ENCODE measurements around the gene PIK3CB. TPM values are rescaled to one million over a fixed set of nuclear protein-coding genes. Genes with fewer than 3 reads are reported as not detected.
"Not testable (repeated sequence)": the region's sequence is repeated elsewhere in the genome, so short reads cannot be mapped to it uniquely, and the experiment has no call there.

PIK3CB gene
- total RNA-seq, 1 experiment from 2014 or later, result 73.9 TPM

DNA sequence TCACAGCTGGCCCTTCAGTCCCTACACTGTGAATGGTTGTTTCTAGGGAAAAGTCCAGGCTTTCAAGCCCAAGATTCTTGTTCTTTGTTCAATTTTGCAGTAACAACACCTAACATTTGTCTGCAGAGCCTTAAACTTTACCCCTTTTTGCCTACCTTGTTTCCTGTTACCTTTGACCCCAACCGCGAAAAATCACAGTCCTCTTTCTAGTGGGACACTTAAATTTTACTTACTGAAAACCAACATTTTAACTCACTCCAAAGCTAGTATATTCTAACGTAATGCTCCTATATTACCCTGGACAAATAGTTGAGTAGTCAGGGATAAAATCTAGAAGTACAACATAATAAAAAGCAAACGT, 649 bp upstream of the PIK3CB start:
- H3K27me3 ChIP-seq (ENCODE audit: control insufficient read depth, insufficient read depth, low read length), result no peaks in the 10 kb centered on the region
- no peaks in the 10 kb centered on the region for H3K36me3 ChIP-seq (ENCODE audit: control insufficient read depth, insufficient read depth, low read length)
- peaks cover 18% of the 10 kb centered on the region for H3K4me1 ChIP-seq (ENCODE audit: control insufficient read depth, insufficient read depth, low read length)
- POLR2A ChIA-PET, result interaction anchor here (0.6 to 1.1 kb wide), 2 partner anchors 10 to 322 kb away, joined by 3 read pairs; no protein-coding TSS in a partner anchor
- no peak for ATAC-seq
- no peak for DNase-seq (ENCODE audit: low read depth, low spot score)
- CTCF ChIA-PET, result interaction anchor here (2.1 kb wide), 1 partner anchor 80 kb away, joined by 5 read pairs; no protein-coding TSS in a partner anchor
- BruUV-seq (replicated peaks), result TSS peak; percentile 99
- peak overlapping the region; percentile 100 for H3K27ac ChIP-seq (ENCODE audit: low read length)
- peak overlapping the region; percentile 85 for H3K4me3 ChIP-seq (ENCODE audit: low read depth in 2 of 2, low read length in 2 of 2)
- in situ Hi-C loops (cut with HindIII; ENCODE audit: low pct_unique_long_range_greater_than_20kb, low sequenced_read_pairs), result no loop called here
- TF ChIP-seq, protein P1, sequence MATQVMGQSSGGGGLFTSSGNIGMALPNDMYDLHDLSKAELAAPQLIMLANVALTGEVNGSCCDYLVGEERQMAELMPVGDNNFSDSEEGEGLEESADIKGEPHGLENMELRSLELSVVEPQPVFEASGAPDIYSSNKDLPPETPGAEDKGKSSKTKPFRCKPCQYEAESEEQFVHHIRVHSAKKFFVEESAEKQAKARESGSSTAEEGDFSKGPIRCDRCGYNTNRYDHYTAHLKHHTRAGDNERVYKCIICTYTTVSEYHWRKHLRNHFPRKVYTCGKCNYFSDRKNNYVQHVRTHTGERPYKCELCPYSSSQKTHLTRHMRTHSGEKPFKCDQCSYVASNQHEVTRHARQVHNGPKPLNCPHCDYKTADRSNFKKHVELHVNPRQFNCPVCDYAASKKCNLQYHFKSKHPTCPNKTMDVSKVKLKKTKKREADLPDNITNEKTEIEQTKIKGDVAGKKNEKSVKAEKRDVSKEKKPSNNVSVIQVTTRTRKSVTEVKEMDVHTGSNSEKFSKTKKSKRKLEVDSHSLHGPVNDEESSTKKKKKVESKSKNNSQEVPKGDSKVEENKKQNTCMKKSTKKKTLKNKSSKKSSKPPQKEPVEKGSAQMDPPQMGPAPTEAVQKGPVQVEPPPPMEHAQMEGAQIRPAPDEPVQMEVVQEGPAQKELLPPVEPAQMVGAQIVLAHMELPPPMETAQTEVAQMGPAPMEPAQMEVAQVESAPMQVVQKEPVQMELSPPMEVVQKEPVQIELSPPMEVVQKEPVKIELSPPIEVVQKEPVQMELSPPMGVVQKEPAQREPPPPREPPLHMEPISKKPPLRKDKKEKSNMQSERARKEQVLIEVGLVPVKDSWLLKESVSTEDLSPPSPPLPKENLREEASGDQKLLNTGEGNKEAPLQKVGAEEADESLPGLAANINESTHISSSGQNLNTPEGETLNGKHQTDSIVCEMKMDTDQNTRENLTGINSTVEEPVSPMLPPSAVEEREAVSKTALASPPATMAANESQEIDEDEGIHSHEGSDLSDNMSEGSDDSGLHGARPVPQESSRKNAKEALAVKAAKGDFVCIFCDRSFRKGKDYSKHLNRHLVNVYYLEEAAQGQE (IDR thresholded peaks at IDR 0.05; ENCODE audit: insufficient read depth in 1 of 2, low read depth in 2 of 2, low read length in 1 of 2), result no peak
- TF ChIP-seq TCF7L2 (IDR thresholded peaks at IDR 0.05; ENCODE audit: low read depth, low read length) (no peak), POLR2AphosphoS5 (IDR thresholded peaks at IDR 0.05; ENCODE audit: low read depth, low read length) (no peak), SIN3A (IDR thresholded peaks at IDR 0.05; ENCODE audit: borderline replicate concordance, insufficient read depth, low read depth, low read length) (no peak)
- TF ChIP-seq, protein P2, sequence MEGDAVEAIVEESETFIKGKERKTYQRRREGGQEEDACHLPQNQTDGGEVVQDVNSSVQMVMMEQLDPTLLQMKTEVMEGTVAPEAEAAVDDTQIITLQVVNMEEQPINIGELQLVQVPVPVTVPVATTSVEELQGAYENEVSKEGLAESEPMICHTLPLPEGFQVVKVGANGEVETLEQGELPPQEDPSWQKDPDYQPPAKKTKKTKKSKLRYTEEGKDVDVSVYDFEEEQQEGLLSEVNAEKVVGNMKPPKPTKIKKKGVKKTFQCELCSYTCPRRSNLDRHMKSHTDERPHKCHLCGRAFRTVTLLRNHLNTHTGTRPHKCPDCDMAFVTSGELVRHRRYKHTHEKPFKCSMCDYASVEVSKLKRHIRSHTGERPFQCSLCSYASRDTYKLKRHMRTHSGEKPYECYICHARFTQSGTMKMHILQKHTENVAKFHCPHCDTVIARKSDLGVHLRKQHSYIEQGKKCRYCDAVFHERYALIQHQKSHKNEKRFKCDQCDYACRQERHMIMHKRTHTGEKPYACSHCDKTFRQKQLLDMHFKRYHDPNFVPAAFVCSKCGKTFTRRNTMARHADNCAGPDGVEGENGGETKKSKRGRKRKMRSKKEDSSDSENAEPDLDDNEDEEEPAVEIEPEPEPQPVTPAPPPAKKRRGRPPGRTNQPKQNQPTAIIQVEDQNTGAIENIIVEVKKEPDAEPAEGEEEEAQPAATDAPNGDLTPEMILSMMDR (IDR thresholded peaks at IDR 0.05), result no peak
- H3K9me3 ChIP-seq (ENCODE audit: control insufficient read depth, insufficient read depth, low read depth, low read length), result no peaks in the 10 kb centered on the region
- intact Hi-C loops (cut with micrococcal nuclease; ENCODE audit: unreplicated experiment), result loop anchor here (2.0 kb wide), 1 partner anchor 79 kb away; no protein-coding TSS in a partner anchor

DNA sequence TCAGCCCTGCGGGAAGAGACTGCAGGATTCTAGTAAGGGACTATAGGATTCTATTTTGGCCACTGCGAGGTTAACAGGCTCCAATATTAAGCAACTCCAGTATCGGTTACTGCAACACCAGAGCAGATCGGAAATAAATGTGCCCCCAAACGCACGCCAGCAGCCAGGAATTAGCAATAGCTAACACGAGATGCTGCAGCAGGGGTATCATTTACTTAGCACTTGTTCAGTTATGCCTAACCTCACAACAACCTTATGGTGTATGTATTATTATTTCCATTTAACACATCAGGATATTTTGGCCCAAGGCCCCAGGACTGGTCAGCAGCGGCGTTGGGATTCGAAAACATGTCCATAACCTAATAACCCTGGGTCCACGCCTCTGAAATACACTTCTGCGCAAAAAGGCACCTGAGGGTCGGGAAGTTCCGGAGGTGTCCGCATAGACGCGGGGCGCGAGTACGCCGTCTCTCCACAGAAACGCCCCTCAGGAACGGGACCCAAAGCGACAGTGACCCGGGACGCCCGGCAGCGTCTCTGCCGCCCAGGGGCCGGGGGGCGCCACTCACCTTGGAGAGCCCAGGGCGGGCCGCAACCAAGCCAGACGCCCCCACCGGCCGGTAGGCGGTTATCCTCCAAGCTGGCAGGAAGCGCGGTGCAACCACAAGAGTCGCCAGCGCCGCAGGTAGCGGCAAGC, 681 bp downstream of the PIK3CB start:
- Histone ChIP-seq H3K36me3 (ENCODE audit: control insufficient read depth, insufficient read depth, low read length) (no peaks in the 10 kb centered on the region), H3K4me1 (ENCODE audit: control insufficient read depth, insufficient read depth, low read length) (peaks cover 27% of the 10 kb centered on the region), H3K4me3 (ENCODE audit: low read depth in 2 of 2, low read length in 2 of 2) (peak overlapping the region; percentile 85), H3K9me3 (ENCODE audit: control insufficient read depth, insufficient read depth, low read depth, low read length) (no peaks in the 10 kb centered on the region), H3K27me3 (ENCODE audit: control insufficient read depth, insufficient read depth, low read length) (no peaks in the 10 kb centered on the region), H3K27ac (ENCODE audit: low read length) (peak overlapping the region; percentile 86)
- TF ChIP-seq, protein P2 (IDR thresholded peaks at IDR 0.05), result no peak; the same call in 1 of the 2 replicates
- TF ChIP-seq TCF7L2 (IDR thresholded peaks at IDR 0.05; ENCODE audit: low read depth, low read length), result no peak
- TF ChIP-seq POLR2AphosphoS5 (IDR thresholded peaks at IDR 0.05; ENCODE audit: low read depth, low read length), result no peak; the same call in 1 of the 2 replicates
- TF ChIP-seq, protein P1 (IDR thresholded peaks at IDR 0.05; ENCODE audit: insufficient read depth in 1 of 2, low read depth in 2 of 2, low read length in 1 of 2), result no peak
- no peak; the same call in 1 of the 2 replicates for TF ChIP-seq SIN3A (IDR thresholded peaks at IDR 0.05; ENCODE audit: borderline replicate concordance, insufficient read depth, low read depth, low read length)
- DNase-seq (ENCODE audit: low read depth, low spot score) (no peak), ATAC-seq (peak; percentile 73)
- intact Hi-C loops (cut with micrococcal nuclease; ENCODE audit: unreplicated experiment) (loop anchor here (2.0 kb wide), 1 partner anchor 81 kb away; no protein-coding TSS in a partner anchor), in situ Hi-C loops (cut with HindIII; ENCODE audit: low pct_unique_long_range_greater_than_20kb, low sequenced_read_pairs) (no loop called here)
- no TSS peak for BruUV-seq (replicated peaks)
- POLR2A ChIA-PET, result interaction anchor here (1.1 kb wide), 1 partner anchor 8 kb away, joined by 3 read pairs; no protein-coding TSS in a partner anchor
- CTCF ChIA-PET, result interaction anchor here (1.5 kb wide), 1 partner anchor 82 kb away, joined by 9 read pairs; no protein-coding TSS in a partner anchor

DNA sequence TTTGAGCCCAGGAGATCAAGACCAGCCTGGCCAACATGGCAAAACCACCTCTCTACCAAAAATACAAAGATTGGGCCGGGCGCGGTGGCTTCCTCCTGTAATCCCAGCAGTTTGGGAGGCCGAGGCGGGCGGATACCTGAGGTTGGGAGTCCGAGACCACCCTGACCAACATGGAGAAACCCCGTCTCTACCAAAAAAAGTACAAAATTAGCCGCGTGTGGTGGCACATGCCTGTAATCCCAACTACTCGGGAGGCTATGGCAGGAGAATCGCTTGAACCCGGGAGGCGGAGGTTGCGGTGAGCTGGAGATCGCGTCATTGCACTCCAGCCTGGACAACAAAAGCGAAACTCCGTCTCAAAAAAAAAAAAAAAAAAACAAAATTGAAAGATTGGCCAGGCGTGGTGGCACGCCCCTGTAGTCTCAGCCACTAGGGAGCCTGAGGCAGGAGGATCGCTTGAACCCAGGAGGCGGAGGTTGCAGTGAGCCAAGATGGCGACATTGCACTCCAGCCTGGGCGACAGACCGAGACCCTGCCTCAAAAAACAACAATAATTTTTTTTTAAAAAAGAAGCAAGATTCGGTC, 2.2 kb downstream of the PIK3CB start:
- H3K27me3 ChIP-seq (ENCODE audit: control insufficient read depth, insufficient read depth, low read length); POLR2A ChIA-PET; ATAC-seq; H3K36me3 ChIP-seq (ENCODE audit: control insufficient read depth, insufficient read depth, low read length); BruUV-seq (replicated peaks); H3K9me3 ChIP-seq (ENCODE audit: control insufficient read depth, insufficient read depth, low read depth, low read length); in situ Hi-C loops (cut with HindIII; ENCODE audit: low pct_unique_long_range_greater_than_20kb, low sequenced_read_pairs); intact Hi-C loops (cut with micrococcal nuclease; ENCODE audit: unreplicated experiment); DNase-seq (ENCODE audit: low read depth, low spot score); CTCF ChIA-PET: not testable (repeated sequence)
- peak overlapping the region; percentile 85 for H3K4me3 ChIP-seq (ENCODE audit: low read depth in 2 of 2, low read length in 2 of 2)
- H3K4me1 ChIP-seq (ENCODE audit: control insufficient read depth, insufficient read depth, low read length), result peaks cover 27% of the 10 kb centered on the region
- H3K27ac ChIP-seq (ENCODE audit: low read length), result peak overlapping the region; percentile 52; the same call in 1 of the 2 replicates
